HG03139 (cell line): ENCODE measurements around the gene PRKCB.
A peak's percentile ranks its signal among the peaks of the same experiment; 100 is the strongest.
"Not testable (repeated sequence)": the region's sequence is repeated elsewhere in the genome, so short reads cannot be mapped to it uniquely, and the experiment has no call there.

Experiments used
- ATAC-seq: cut with Tn5 transposase; IDR thresholded peaks from one replicate; pipeline ENCODE4 v1.9.1; 2021; ENCODE audit not compliant: unreplicated experiment

PRKCB gene

GRCh38 chr16:23998771-23999170 is 163.0 kb downstream of the PRKCB start:
- no peak for ATAC-seq

- peak; percentile 65 for ATAC-seq
Observed at GRCh38 chr16:23999663-24000062, 163.9 kb downstream of the PRKCB start.

GRCh38 chr16:24001710-24002109 is 165.9 kb downstream of the PRKCB start:
- no peak for ATAC-seq

GRCh38 chr16:24002619-24003018 is 166.8 kb downstream of the PRKCB start:
- no peak for ATAC-seq

GRCh38 chr16:24005577-24005976 is 169.8 kb downstream of the PRKCB start:
- no peak for ATAC-seq

GRCh38 chr16:24007391-24007790 is 171.6 kb downstream of the PRKCB start:
- ATAC-seq, result no peak

GRCh38 chr16:24007934-24008333 is 172.2 kb downstream of the PRKCB start:
- ATAC-seq, result no peak

- ATAC-seq, result no peak
Observed at GRCh38 chr16:24009098-24009497, 173.3 kb downstream of the PRKCB start.

- no peak for ATAC-seq
Observed at GRCh38 chr16:24009955-24010354, 174.2 kb downstream of the PRKCB start.

GRCh38 chr16:24010440-24011089 is 174.8 kb downstream of the PRKCB start:
- ATAC-seq, result no peak

GRCh38 chr16:24011237-24011636 is 175.5 kb downstream of the PRKCB start:
- no peak for ATAC-seq

- no peak for ATAC-seq
Observed at GRCh38 chr16:24013054-24013636, 177.4 kb downstream of the PRKCB start.

- ATAC-seq, result peak; percentile 90
Observed at GRCh38 chr16:24013864-24014645, 178.3 kb downstream of the PRKCB start.

GRCh38 chr16:24014955-24015354 is 179.2 kb downstream of the PRKCB start:
- ATAC-seq, result not testable (repeated sequence)

GRCh38 chr16:24015923-24016322 is 180.1 kb downstream of the PRKCB start:
- no peak for ATAC-seq

GRCh38 chr16:24018485-24018884 is 182.7 kb downstream of the PRKCB start:
- ATAC-seq, result no peak

GRCh38 chr16:24022797-24023196 is 187.0 kb downstream of the PRKCB start:
- no peak for ATAC-seq

- no peak for ATAC-seq
Observed at GRCh38 chr16:24023621-24024020, 187.8 kb downstream of the PRKCB start.

GRCh38 chr16:24024971-24025370 is 189.2 kb downstream of the PRKCB start:
- ATAC-seq, result no peak

GRCh38 chr16:24027466-24027865 is 191.7 kb downstream of the PRKCB start:
- ATAC-seq, result no peak

GRCh38 chr16:24029841-24030240 is 194.1 kb downstream of the PRKCB start:
- not testable (repeated sequence) for ATAC-seq
